Measurements from ENCODE around the gene ACSL6. TPM values are rescaled to one million over a fixed set of nuclear protein-coding genes. Genes with fewer than 3 reads are reported as not detected.
"Not testable (repeated sequence)": the region's sequence is repeated elsewhere in the genome, so short reads cannot be mapped to it uniquely, and the experiment has no call there.

The ACSL6 gene
- total RNA-seq, 2 experiments from 2014 or later = 3.3 to 4.7 TPM

GRCh38 chr5:131914472-131914871, 97.0 kb downstream of the ACSL6 start:
- POLR2A ChIA-PET = interaction anchor here (0.9 kb wide), 1 partner anchor 117 kb away, joined by 3 read pairs; no protein-coding TSS in a partner anchor
- Mint-ChIP-seq H3K9me3 (peaks cover 4% of the 10 kb centered on the region), H3K27ac (no peak overlapping the region), H3K4me3 (no peak overlapping the region), H3K4me1 (ENCODE audit: low read depth) (no peaks in the 10 kb centered on the region), H3K36me3 (ENCODE audit: low read depth) (no peaks in the 10 kb centered on the region), H3K27me3 (no peaks in the 10 kb centered on the region)
- no peak for TF ChIP-seq CTCF (IDR thresholded peaks at IDR 0.05)
- intact Hi-C loops (cut with micrococcal nuclease) = no loop called here
- ATAC-seq (no peak), DNase-seq (no peak)
- CTCF ChIA-PET = no interaction called here

- POLR2A ChIA-PET = no interaction called here
- H3K4me3 Mint-ChIP-seq = no peak overlapping the region
- H3K36me3 Mint-ChIP-seq (ENCODE audit: low read depth) = no peaks in the 10 kb centered on the region
- ATAC-seq (no peak), DNase-seq (no peak)
- no peak for TF ChIP-seq CTCF (IDR thresholded peaks at IDR 0.05)
- intact Hi-C loops (cut with micrococcal nuclease) = no loop called here
- no peak overlapping the region for H3K27ac Mint-ChIP-seq
- CTCF ChIA-PET = interaction anchor here (1.2 kb wide), 1 partner anchor 325 kb away, joined by 3 read pairs; no protein-coding TSS in a partner anchor
- no peaks in the 10 kb centered on the region for H3K4me1 Mint-ChIP-seq (ENCODE audit: low read depth)
- H3K27me3 Mint-ChIP-seq = no peaks in the 10 kb centered on the region
- peaks cover 4% of the 10 kb centered on the region for H3K9me3 Mint-ChIP-seq
Measured at GRCh38 chr5:131913603-131914002, 97.9 kb downstream of the ACSL6 start.

GRCh38 chr5:131906668-131907067, 104.8 kb downstream of the ACSL6 start:
- POLR2A ChIA-PET = no interaction called here
- peaks cover 15% of the 10 kb centered on the region for H3K4me1 Mint-ChIP-seq (ENCODE audit: low read depth)
- TF ChIP-seq CTCF (IDR thresholded peaks at IDR 0.05) = no peak
- intact Hi-C loops (cut with micrococcal nuclease) = no loop called here
- peaks cover 26% of the 10 kb centered on the region for H3K9me3 Mint-ChIP-seq
- no peaks in the 10 kb centered on the region for H3K27me3 Mint-ChIP-seq
- no peak for DNase-seq
- H3K27ac Mint-ChIP-seq = no peak overlapping the region
- no peak for ATAC-seq
- H3K4me3 Mint-ChIP-seq = no peak overlapping the region
- CTCF ChIA-PET = no interaction called here
- peaks cover 26% of the 10 kb centered on the region for H3K36me3 Mint-ChIP-seq (ENCODE audit: low read depth)

- H3K27ac Mint-ChIP-seq = peak overlapping the region; percentile 26
- H3K9me3 Mint-ChIP-seq = peaks cover 25% of the 10 kb centered on the region
- peaks cover 27% of the 10 kb centered on the region for H3K36me3 Mint-ChIP-seq (ENCODE audit: low read depth)
- intact Hi-C loops (cut with micrococcal nuclease); H3K4me3 Mint-ChIP-seq; POLR2A ChIA-PET; H3K27me3 Mint-ChIP-seq; CTCF ChIA-PET: not testable (repeated sequence)
- peaks cover 17% of the 10 kb centered on the region for H3K4me1 Mint-ChIP-seq (ENCODE audit: low read depth)
- peak; percentile 72 for ATAC-seq
- DNase-seq = peak; percentile 17
Measured at GRCh38 chr5:131902266-131902665, 109.2 kb downstream of the ACSL6 start.

Other genes with a start within 250 kb of the ACSL6 start
- 10 to 100 TPM; 15.9 to 16.0 TPM for gene FNIP1, start 214.6 kb downstream of the ACSL6 start, total RNA-seq
- gene MEIKIN, start 66.0 kb downstream of the ACSL6 start, total RNA-seq = not detected
- under 1 TPM; 0.25 to 0.98 TPM for gene IL3, start 49.0 kb upstream of the ACSL6 start, total RNA-seq
- 10 to 100 TPM; 61.5 to 64.1 TPM for gene CSF2, start 62.1 kb upstream of the ACSL6 start, total RNA-seq
- 10 to 100 TPM; 17.3 to 18.6 TPM for gene P4HA2, start 216.2 kb upstream of the ACSL6 start, total RNA-seq
- gene PDLIM4, start 246.0 kb upstream of the ACSL6 start, total RNA-seq = not detected

Measured in activated CD8-positive, alpha-beta T cell treated with anti-CD3 and anti-CD28 coated beads for 36 hours (primary cell).